Activated naive CD4-positive, alpha-beta T cell treated with anti-CD3 and anti-CD28 coated beads, Interleukin-2, amount 50 U/mL, for 16 hours (primary cell): ENCODE data around the gene TRIM29.

Experiments
- DNase-seq: peaks from one replicate; pipeline ENCODE4 v3.0.0-alpha.2; 2020

The TRIM29 gene

GRCh38 chr11:120137611-120138521, at the start of gene TRIM29:
Gene TRIM29, minus strand, starts transcription at chr11:120138113. Its CDS starts 82 bp downstream, at chr11:120138031.
- no peak for DNase-seq

- peak; percentile 12 for DNase-seq
Measured at GRCh38 chr11:120186774-120187591, 49.1 kb upstream of the TRIM29 start.

GRCh38 chr11:120186456-120186773, 48.5 kb upstream of the TRIM29 start:
- DNase-seq: no peak

GRCh38 chr11:120185706-120186455, 48.0 kb upstream of the TRIM29 start:
- DNase-seq: no peak

GRCh38 chr11:120184946-120185705, 47.2 kb upstream of the TRIM29 start:
- peak; percentile 1 for DNase-seq

GRCh38 chr11:120184371-120184945, 46.5 kb upstream of the TRIM29 start:
- no peak for DNase-seq

- no peak for DNase-seq
Measured at GRCh38 chr11:120183701-120184141, 45.8 kb upstream of the TRIM29 start.

- peak; percentile 1 for DNase-seq
Measured at GRCh38 chr11:120182790-120183491, 45.0 kb upstream of the TRIM29 start.

- peak; percentile 1 for DNase-seq
Measured at GRCh38 chr11:120182372-120182771, 44.5 kb upstream of the TRIM29 start.

GRCh38 chr11:120181376-120181975, 43.6 kb upstream of the TRIM29 start:
- peak; percentile 1 for DNase-seq

GRCh38 chr11:120180551-120181232, 42.8 kb upstream of the TRIM29 start:
- peak; percentile 7 for DNase-seq

GRCh38 chr11:120180063-120180462, 42.1 kb upstream of the TRIM29 start:
- DNase-seq: peak; percentile 0

GRCh38 chr11:120179057-120179672, 41.3 kb upstream of the TRIM29 start:
- peak; percentile 7 for DNase-seq

GRCh38 chr11:120178561-120179056, 40.7 kb upstream of the TRIM29 start:
- DNase-seq: no peak

GRCh38 chr11:120174866-120175265, 37.0 kb upstream of the TRIM29 start:
- no peak for DNase-seq

GRCh38 chr11:120173807-120174206, 35.9 kb upstream of the TRIM29 start:
- DNase-seq: peak; percentile 2

- peak; percentile 2 for DNase-seq
Measured at GRCh38 chr11:120173019-120173705, 35.2 kb upstream of the TRIM29 start.

GRCh38 chr11:120172054-120172911, 34.4 kb upstream of the TRIM29 start:
- DNase-seq: peak; percentile 50
